ENCODE data around the gene NDUFA3.

The NDUFA3 gene

DNA sequence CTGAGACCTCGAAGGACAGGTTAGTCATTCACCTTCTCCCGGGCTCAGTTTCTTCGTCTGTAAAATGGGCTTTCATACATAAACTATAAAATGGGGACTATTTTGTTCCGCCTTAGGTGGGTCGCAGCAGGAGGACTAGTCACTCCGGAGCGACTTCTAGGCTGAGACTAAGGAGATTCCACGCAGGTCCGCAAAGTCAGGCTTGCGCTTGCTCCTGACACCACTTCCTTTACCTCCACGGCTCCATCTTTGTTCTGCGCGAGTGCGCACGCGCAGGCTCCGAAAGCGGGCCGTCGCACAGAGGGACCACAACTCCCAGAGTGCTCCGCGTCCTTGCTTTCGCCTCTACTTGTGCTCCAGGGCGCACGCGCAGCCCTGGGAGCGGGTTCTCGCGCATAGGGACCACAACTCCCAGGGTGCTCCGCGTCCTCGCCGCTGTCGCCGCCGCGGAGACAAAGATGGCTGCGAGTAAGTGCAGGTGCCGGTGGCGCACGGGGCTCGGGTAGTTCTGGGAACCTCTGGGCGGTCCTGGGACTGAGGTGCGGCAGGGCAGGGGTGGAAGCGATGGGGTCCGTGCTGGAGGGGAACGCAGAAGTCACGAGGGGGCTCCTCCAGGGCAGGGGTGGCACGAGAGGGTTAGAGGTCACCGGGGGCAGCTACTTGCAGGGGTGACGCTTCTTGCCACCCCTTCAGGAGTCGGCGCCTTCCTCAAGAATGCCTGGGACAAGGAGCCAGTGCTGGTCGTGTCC, at the start of gene NDUFA3:
NDUFA3 (plus strand) TSS at position 435 of the 749 bp plus-strand sequence; CDS start at position 459, 24 bp downstream.
- peak; percentile 98 for ATAC-seq
- TF ChIP-seq ISL1 (CRISPR knock-in tag; IDR thresholded peaks at IDR 0.05) (no peak), SNAI2 (CRISPR knock-in tag; IDR thresholded peaks at IDR 0.05) (no peak), OSR1 (CRISPR knock-in tag; IDR thresholded peaks at IDR 0.05) (no peak), GLIS3 (CRISPR knock-in tag; IDR thresholded peaks at IDR 0.05) (no peak), ARNTL (CRISPR knock-in tag; IDR thresholded peaks at IDR 0.05; ENCODE audit: borderline replicate concordance, low read depth) (no peak), ZNF70 (CRISPR knock-in tag; IDR thresholded peaks at IDR 0.05) (no peak)
- TF ChIP-seq, protein P1, sequence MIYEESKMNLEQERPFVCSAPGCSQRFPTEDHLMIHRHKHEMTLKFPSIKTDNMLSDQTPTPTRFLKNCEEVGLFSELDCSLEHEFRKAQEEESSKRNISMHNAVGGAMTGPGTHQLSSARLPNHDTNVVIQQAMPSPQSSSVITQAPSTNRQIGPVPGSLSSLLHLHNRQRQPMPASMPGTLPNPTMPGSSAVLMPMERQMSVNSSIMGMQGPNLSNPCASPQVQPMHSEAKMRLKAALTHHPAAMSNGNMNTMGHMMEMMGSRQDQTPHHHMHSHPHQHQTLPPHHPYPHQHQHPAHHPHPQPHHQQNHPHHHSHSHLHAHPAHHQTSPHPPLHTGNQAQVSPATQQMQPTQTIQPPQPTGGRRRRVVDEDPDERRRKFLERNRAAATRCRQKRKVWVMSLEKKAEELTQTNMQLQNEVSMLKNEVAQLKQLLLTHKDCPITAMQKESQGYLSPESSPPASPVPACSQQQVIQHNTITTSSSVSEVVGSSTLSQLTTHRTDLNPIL (CRISPR knock-in tag; IDR thresholded peaks at IDR 0.05; ENCODE audit: low read depth), result no peak
- TF ChIP-seq, protein P2, sequence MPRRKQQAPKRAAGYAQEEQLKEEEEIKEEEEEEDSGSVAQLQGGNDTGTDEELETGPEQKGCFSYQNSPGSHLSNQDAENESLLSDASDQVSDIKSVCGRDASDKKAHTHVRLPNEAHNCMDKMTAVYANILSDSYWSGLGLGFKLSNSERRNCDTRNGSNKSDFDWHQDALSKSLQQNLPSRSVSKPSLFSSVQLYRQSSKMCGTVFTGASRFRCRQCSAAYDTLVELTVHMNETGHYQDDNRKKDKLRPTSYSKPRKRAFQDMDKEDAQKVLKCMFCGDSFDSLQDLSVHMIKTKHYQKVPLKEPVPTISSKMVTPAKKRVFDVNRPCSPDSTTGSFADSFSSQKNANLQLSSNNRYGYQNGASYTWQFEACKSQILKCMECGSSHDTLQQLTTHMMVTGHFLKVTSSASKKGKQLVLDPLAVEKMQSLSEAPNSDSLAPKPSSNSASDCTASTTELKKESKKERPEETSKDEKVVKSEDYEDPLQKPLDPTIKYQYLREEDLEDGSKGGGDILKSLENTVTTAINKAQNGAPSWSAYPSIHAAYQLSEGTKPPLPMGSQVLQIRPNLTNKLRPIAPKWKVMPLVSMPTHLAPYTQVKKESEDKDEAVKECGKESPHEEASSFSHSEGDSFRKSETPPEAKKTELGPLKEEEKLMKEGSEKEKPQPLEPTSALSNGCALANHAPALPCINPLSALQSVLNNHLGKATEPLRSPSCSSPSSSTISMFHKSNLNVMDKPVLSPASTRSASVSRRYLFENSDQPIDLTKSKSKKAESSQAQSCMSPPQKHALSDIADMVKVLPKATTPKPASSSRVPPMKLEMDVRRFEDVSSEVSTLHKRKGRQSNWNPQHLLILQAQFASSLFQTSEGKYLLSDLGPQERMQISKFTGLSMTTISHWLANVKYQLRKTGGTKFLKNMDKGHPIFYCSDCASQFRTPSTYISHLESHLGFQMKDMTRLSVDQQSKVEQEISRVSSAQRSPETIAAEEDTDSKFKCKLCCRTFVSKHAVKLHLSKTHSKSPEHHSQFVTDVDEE (CRISPR knock-in tag; IDR thresholded peaks at IDR 0.05), result no peak
- TF ChIP-seq, protein P3, sequence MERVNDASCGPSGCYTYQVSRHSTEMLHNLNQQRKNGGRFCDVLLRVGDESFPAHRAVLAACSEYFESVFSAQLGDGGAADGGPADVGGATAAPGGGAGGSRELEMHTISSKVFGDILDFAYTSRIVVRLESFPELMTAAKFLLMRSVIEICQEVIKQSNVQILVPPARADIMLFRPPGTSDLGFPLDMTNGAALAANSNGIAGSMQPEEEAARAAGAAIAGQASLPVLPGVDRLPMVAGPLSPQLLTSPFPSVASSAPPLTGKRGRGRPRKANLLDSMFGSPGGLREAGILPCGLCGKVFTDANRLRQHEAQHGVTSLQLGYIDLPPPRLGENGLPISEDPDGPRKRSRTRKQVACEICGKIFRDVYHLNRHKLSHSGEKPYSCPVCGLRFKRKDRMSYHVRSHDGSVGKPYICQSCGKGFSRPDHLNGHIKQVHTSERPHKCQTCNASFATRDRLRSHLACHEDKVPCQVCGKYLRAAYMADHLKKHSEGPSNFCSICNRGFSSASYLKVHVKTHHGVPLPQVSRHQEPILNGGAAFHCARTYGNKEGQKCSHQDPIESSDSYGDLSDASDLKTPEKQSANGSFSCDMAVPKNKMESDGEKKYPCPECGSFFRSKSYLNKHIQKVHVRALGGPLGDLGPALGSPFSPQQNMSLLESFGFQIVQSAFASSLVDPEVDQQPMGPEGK (CRISPR knock-in tag; IDR thresholded peaks at IDR 0.05; ENCODE audit: borderline replicate concordance), result no peak

DNA sequence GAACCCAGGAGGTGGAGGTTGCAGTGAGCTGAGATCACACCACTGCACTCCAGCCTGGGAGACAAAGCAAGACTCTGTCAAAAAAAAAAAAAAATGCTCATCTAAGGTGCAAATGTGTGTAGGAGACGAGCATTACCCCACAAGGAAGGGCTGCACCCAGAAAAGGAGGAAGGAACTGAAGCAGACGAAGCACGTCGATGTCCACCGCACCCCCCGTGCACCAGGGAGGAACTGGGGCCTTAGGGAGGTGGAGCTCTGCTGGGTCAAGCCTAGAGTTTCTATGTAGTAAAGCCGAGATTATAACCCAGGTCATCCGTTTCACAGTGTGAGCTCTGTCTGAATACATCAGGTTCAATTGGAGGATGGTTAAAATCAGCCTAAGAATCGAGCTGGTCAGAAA, 40.0 kb upstream of the NDUFA3 start:
- ATAC-seq, result no peak
- no peak for TF ChIP-seq BACH2 (CRISPR knock-in tag; IDR thresholded peaks at IDR 0.05; ENCODE audit: borderline replicate concordance)
- no peak for TF ChIP-seq TCF4 (CRISPR knock-in tag; IDR thresholded peaks at IDR 0.05; ENCODE audit: borderline replicate concordance)
- no peak for TF ChIP-seq CSDC2 (CRISPR knock-in tag; IDR thresholded peaks at IDR 0.05)
- TF ChIP-seq ARNTL (CRISPR knock-in tag; IDR thresholded peaks at IDR 0.05; ENCODE audit: borderline replicate concordance, low read depth), result no peak
- TF ChIP-seq PPARA (CRISPR knock-in tag; IDR thresholded peaks at IDR 0.05; ENCODE audit: borderline replicate concordance), result no peak
- TF ChIP-seq ZFP30 (CRISPR knock-in tag; IDR thresholded peaks at IDR 0.05), result no peak

DNA sequence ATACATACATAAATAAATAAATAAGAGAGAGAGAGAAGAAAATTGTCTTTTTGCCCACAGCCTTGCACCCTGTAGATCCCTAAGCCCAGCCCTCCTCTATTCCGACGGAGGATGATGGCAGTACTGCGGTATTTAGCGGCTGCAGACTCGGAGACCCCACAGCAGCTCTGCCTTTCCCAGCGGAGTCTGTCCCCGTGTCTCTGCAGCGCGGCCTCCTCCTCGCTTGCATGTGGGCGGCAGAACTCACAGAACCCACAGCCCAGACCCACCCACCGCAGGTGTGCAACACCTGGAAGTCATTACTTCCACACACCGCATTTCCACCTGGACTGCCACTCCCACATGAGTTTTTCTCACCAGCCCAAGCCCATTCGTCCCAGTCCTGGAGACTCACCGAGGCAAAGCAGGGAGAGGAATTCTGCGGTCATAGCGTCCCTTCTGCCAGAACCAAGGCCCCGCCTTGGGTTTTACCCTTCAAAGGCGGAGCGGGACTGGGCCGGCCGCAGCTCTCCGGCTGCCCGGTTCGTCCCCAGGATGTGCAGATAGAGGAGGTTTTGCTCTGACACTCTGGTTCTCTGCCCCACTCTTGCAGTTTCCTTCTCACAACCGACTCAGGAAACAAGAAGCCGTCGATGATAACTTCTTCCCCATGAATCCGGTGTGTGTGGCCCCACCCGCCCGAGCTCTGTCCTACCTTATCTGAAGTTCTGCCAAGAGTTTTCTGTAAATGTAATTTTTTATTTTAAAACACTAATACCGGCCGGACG, 39.1 kb upstream of the NDUFA3 start, which contains the start of gene VSTM1:
VSTM1 (minus strand) TSS at position 548 of the 767 bp plus-strand sequence; CDS start at position 428, 120 bp downstream.
- TF ChIP-seq ZNF565 (CRISPR knock-in tag; conservative IDR thresholded peaks at IDR 0.05; ENCODE audit: low read depth) (no peak), TCF4 (CRISPR knock-in tag; IDR thresholded peaks at IDR 0.05; ENCODE audit: borderline replicate concordance) (no peak), ARNTL (CRISPR knock-in tag; IDR thresholded peaks at IDR 0.05; ENCODE audit: borderline replicate concordance, low read depth) (no peak), ZFP3 (CRISPR knock-in tag; IDR thresholded peaks at IDR 0.05) (no peak), ZNF8 (CRISPR knock-in tag; IDR thresholded peaks at IDR 0.05) (no peak), RARB (CRISPR knock-in tag; IDR thresholded peaks at IDR 0.05) (no peak), PPARA (CRISPR knock-in tag; IDR thresholded peaks at IDR 0.05; ENCODE audit: borderline replicate concordance) (no peak), ZFP30 (CRISPR knock-in tag; IDR thresholded peaks at IDR 0.05) (no peak)
- TF ChIP-seq, protein P4, sequence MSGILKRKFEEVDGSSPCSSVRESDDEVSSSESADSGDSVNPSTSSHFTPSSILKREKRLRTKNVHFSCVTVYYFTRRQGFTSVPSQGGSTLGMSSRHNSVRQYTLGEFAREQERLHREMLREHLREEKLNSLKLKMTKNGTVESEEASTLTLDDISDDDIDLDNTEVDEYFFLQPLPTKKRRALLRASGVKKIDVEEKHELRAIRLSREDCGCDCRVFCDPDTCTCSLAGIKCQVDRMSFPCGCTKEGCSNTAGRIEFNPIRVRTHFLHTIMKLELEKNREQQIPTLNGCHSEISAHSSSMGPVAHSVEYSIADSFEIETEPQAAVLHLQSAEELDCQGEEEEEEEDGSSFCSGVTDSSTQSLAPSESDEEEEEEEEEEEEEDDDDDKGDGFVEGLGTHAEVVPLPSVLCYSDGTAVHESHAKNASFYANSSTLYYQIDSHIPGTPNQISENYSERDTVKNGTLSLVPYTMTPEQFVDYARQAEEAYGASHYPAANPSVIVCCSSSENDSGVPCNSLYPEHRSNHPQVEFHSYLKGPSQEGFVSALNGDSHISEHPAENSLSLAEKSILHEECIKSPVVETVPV (CRISPR knock-in tag; IDR thresholded peaks at IDR 0.05), result no peak
- ATAC-seq, result no peak

DNA sequence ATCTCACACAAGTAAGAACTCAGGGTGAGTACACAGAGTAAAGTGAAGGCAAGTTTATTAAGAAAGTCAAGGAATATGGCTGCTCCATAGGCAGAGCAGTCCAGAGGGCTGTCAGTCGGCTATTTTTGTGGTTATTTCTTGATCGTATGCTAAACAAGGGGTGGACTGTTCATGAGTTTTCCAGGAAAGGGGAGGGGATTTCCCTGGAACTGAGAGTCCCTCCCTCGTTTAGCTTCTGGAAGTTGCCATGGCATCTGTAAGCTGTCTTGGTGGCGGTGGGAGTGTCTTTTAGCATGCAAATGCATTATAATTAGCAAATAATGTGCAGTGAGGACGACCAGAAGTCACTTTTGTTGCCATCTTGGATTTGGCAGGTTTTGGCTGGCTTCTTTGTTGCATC, 33.2 kb upstream of the NDUFA3 start:
- ATAC-seq, result no peak
- TF ChIP-seq, protein P2 (CRISPR knock-in tag; IDR thresholded peaks at IDR 0.05), result no peak
- TF ChIP-seq CSDC2 (CRISPR knock-in tag; IDR thresholded peaks at IDR 0.05) (no peak), ZNF8 (CRISPR knock-in tag; IDR thresholded peaks at IDR 0.05) (no peak), TOX (CRISPR knock-in tag; IDR thresholded peaks at IDR 0.05; ENCODE audit: borderline replicate concordance) (no peak)

Data from SK-N-SH treated with all-trans-retinoic acid at 6 μM for 48 hours (cell line).